ENCODE data around the gene STX2. TPM values are rescaled to one million over a fixed set of nuclear protein-coding genes. Genes with fewer than 3 reads are reported as not detected.

STX2 gene
- total RNA-seq, 2 experiments from 2014 or later, result 13.1 to 16.2 TPM

DNA sequence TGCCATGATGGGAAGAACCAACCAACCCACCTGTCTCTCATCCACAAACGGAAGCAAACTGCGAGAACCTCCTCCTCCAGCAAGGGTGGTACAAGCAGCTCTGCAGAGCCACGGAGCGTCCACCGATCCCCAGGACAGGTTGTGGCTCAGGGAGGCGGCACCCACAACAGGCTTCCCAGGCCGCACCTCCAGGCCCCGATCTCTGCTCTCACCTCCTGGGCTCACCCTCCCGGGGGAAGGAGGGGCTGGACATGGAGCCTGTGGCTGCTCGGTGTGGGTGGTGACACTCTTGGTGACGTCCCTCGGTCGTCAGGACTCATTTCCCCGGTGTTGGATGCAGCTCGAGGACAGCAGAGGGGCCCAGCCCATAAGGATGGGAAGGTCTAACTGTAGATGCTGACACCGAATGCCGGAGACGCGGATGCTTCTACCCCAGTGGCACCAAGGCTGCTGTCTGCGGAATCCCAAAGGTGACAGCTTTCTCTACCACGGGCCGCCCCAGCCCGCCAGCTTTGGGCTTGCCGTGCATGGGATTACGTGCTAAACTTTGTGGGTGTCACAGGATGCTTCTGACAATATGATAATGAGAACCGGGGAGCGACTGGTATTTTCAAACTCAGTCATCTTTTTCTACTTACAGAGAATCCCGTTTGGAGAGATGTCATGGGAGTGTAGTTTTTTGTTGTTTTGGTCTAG, 58.0 kb downstream of the STX2 start:
- ChIA-PET CTCF (no interaction called here), POLR2A (no interaction called here)
- Mint-ChIP-seq H3K36me3 (ENCODE audit: low read depth) (peaks cover 22% of the 10 kb centered on the region), H3K27ac (no peak overlapping the region), H3K4me3 (no peak overlapping the region), H3K27me3 (peaks cover 9% of the 10 kb centered on the region), H3K4me1 (peaks cover 6% of the 10 kb centered on the region), H3K9me3 (ENCODE audit: low read depth) (peaks cover 10% of the 10 kb centered on the region)
- DNase-seq, result no peak
- ATAC-seq, result no peak
- intact Hi-C loops (cut with DNase I, micrococcal nuclease), result no loop called here

DNA sequence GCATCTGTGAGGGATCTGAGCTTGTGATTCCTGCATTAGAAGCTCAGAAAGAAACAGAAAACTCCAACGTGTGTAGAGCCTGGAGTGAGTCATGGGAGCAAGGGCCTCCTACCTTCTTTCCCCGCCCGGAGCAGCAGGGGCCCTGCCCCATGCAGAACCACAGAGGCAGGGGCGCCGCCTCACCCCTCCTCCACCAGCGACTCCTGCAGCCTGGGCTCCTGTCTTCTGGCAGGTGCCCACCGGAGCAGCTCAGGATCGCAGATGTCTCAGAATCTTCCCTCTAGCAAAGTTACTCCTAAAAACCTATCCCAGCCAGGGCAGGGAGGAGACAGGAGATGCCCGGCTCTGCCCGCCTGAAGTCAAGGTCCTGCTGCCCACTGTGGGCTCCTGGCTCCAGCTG, 58.7 kb downstream of the STX2 start:
- no peak overlapping the region for H3K27ac Mint-ChIP-seq
- peaks cover 14% of the 10 kb centered on the region for H3K27me3 Mint-ChIP-seq
- ChIA-PET POLR2A (no interaction called here), CTCF (interaction anchor here (1.1 kb wide), 1 partner anchor 46 kb away, joined by 3 read pairs; no protein-coding TSS in a partner anchor)
- peaks cover 20% of the 10 kb centered on the region for H3K36me3 Mint-ChIP-seq (ENCODE audit: low read depth)
- H3K9me3 Mint-ChIP-seq (ENCODE audit: low read depth), result peaks cover 10% of the 10 kb centered on the region
- H3K4me3 Mint-ChIP-seq, result no peak overlapping the region
- DNase-seq, result no peak
- intact Hi-C loops (cut with DNase I, micrococcal nuclease), result no loop called here
- no peak for ATAC-seq
- H3K4me1 Mint-ChIP-seq, result peaks cover 13% of the 10 kb centered on the region

DNA sequence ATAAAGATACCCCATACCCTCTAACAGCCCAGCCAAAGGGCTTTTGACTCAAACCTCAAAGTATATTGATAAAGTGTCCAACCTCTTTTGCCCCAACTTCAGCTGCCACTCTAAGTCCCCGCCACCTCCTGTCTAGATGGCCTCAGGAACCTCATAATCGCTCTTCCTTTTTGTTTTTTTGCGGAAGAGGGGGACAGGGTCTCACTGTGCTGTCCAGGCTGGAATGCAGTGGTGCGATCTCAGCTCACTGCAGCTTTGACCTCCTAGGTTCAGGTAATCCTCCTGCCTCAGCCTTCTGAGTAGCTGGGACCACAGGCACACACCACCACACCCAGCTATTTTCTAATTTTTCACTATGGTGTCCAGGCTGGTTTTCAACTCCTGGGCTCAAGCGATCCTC, 60.3 kb downstream of the STX2 start:
- no peak overlapping the region for H3K4me3 Mint-ChIP-seq
- H3K36me3 Mint-ChIP-seq (ENCODE audit: low read depth), result peaks cover 7% of the 10 kb centered on the region
- H3K4me1 Mint-ChIP-seq, result peaks cover 13% of the 10 kb centered on the region
- no peak for ATAC-seq
- H3K9me3 Mint-ChIP-seq (ENCODE audit: low read depth), result peaks cover under 1% of the 10 kb centered on the region
- CTCF ChIA-PET, result interaction anchor here (1.4 kb wide), 1 partner anchor 41 kb away, joined by 3 read pairs; no protein-coding TSS in a partner anchor
- H3K27me3 Mint-ChIP-seq, result peaks cover 18% of the 10 kb centered on the region
- POLR2A ChIA-PET, result no interaction called here
- H3K27ac Mint-ChIP-seq, result no peak overlapping the region
- DNase-seq, result no peak
- intact Hi-C loops (cut with DNase I, micrococcal nuclease), result loop anchor here in 1 of 2 experiments (5.0 kb wide), 1 partner anchor 39 kb away; no protein-coding TSS in a partner anchor

DNA sequence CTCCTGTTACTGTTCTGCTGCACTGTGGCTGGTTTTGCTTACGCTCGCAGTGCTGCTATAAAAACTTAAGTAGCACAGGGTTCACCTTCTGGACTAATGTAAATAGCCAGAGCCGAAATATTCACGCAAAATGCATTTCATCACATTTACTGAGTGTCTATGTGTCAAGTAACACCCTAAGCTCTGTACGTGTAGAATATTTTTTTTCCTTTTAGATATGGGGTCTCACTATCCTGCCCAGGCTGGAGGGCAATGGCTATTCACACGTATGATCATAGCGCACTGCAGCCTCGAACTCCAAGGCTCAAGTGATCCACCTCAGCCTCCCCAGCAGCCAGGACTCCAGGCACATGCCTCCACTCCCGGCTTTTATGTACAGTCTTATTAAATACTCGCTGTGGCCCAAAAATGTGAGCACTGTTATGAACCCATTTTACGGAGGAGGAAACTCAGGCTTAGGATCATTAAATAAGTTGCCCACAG, 62.2 kb downstream of the STX2 start:
- intact Hi-C loops (cut with DNase I, micrococcal nuclease), result loop anchor here (1.0 to 5.0 kb wide), 3 partner anchors 20 to 42 kb away; no protein-coding TSS in a partner anchor
- peaks cover 13% of the 10 kb centered on the region for H3K4me1 Mint-ChIP-seq
- no peak overlapping the region for H3K27ac Mint-ChIP-seq
- H3K4me3 Mint-ChIP-seq, result no peak overlapping the region
- no peaks in the 10 kb centered on the region for H3K36me3 Mint-ChIP-seq (ENCODE audit: low read depth)
- ChIA-PET CTCF (interaction anchor here (0.6 to 2.1 kb wide), 4 partner anchors 11 to 333 kb away, joined by 3 to 6 read pairs (median 4); no protein-coding TSS in a partner anchor), POLR2A (no interaction called here)
- H3K9me3 Mint-ChIP-seq (ENCODE audit: low read depth), result no peaks in the 10 kb centered on the region
- ATAC-seq (no peak), DNase-seq (no peak)
- H3K27me3 Mint-ChIP-seq, result peaks cover 23% of the 10 kb centered on the region

DNA sequence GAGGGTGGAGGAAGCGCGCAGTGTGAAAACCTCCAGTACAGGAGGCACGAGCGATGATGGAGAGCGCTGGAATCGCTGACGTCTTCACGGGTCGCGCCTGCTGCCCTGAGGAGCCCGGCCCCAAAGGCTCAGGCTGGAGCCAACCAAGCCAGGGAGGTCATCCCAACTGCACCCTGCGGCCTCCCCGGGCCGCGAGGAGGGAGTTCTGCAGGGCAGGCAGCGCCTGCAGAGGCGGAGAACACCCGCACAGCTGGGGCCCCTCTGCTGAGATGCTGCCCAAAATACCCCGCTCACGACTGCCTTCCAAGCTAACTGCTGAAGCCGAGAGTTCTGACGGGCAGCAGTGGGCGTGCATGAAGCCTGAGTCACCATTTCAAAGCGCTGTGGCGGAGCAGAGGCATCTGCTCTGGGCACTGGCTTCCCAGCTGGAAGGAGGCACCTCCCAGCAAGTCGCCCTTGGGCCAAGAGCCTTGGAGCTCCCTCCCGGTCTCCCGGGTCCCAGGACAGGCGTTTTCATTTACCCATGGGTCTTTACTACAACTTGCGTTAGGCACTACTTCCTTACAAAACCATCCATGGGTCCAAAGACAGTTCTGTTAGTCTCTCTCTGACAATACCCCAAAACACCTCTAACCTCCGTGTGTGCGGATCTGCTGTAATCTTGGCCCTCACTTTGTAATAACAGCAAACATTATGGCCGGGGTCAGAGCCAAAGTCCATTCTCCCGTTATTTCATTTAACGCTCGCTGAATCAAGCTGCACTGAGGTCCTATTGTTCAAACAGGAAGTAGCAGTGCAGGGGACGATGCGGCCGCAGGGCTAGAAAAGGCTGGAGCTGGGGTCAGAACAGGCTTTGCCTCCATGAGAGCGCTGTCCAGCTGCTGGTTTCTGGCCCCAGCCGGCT, 62.8 kb downstream of the STX2 start:
- Mint-ChIP-seq H3K9me3 (ENCODE audit: low read depth) (no peaks in the 10 kb centered on the region), H3K4me3 (peak overlapping the region; percentile 50), H3K27ac (peak overlapping the region; percentile 38), H3K36me3 (ENCODE audit: low read depth) (no peaks in the 10 kb centered on the region), H3K27me3 (peaks cover 27% of the 10 kb centered on the region), H3K4me1 (peaks cover 13% of the 10 kb centered on the region)
- ATAC-seq, result peak; percentile 100
- DNase-seq, result peak; percentile 89
- ChIA-PET CTCF (interaction anchor here (0.9 to 2.1 kb wide), 5 partner anchors 10 to 1177 kb away, joined by 3 to 6 read pairs (median 4); no protein-coding TSS in a partner anchor), POLR2A (interaction anchor here (0.7 kb wide), 1 partner anchor 20 kb away, joined by 3 read pairs; no protein-coding TSS in a partner anchor)
- intact Hi-C loops (cut with DNase I, micrococcal nuclease), result loop anchor here (1.0 to 5.0 kb wide), 3 partner anchors 21 to 43 kb away; no protein-coding TSS in a partner anchor

DNA sequence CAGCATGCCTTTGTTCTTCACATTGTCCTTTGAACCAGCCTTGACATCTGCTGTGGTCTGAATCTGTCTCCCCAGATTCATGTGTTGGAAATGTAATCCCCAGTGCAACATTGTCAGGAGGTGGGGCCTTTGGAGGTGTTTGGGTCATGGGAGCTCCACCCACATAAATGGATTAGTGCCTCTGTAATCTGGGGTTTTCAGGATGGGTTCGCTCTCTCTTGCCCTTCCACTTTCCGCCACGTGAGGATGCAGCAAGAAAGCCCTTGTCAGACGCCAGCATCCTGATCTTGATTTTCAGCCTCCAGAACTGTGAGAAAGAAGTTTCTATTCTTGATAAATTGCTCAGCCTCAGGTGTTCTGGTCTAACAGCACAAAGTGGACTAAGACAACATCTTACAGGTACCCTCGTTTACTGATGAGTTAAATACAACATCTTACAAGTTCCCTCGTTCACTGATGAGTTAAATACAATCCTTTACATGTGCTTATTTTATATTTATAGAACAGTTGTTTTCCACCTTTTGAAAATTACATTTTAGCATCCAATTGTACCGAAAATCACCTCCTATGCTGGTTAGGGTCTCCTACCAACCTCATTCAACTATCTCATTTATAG, 68.5 kb downstream of the STX2 start:
- H3K9me3 Mint-ChIP-seq (ENCODE audit: low read depth), result no peaks in the 10 kb centered on the region
- peaks cover 2% of the 10 kb centered on the region for H3K4me1 Mint-ChIP-seq
- ChIA-PET POLR2A (no interaction called here), CTCF (no interaction called here)
- H3K4me3 Mint-ChIP-seq, result no peak overlapping the region
- DNase-seq (no peak), ATAC-seq (no peak)
- peaks cover 20% of the 10 kb centered on the region for H3K27me3 Mint-ChIP-seq
- H3K27ac Mint-ChIP-seq, result no peak overlapping the region
- intact Hi-C loops (cut with DNase I, micrococcal nuclease), result no loop called here
- H3K36me3 Mint-ChIP-seq (ENCODE audit: low read depth), result no peaks in the 10 kb centered on the region

DNA sequence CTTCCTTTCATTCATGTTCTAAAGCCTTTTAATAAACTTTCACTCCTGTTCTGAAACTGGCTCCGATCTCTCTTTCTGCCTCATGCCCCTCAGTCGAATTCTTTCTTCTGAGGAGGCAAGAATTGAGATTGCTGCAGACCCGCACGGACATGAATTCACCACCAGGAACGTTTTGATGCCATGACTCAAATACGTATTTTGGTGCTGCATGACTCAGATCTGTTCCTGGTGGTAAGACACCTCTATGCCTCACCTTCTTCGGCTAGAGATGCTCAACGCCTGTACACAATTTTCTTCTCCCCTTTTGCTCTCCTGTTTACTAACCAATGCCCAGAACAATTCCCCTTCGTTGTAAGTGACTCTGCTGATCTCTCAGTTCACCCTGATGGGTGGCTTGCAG, 70.9 kb downstream of the STX2 start:
- Mint-ChIP-seq H3K4me3 (no peak overlapping the region), H3K27ac (no peak overlapping the region), H3K36me3 (ENCODE audit: low read depth) (no peaks in the 10 kb centered on the region), H3K9me3 (ENCODE audit: low read depth) (no peaks in the 10 kb centered on the region), H3K4me1 (no peaks in the 10 kb centered on the region), H3K27me3 (peaks cover 14% of the 10 kb centered on the region)
- POLR2A ChIA-PET, result no interaction called here
- intact Hi-C loops (cut with DNase I, micrococcal nuclease), result no loop called here
- peak; percentile 42 for ATAC-seq
- CTCF ChIA-PET, result interaction anchor here (0.6 kb wide), 1 partner anchor 1002 kb away, joined by 3 read pairs; no protein-coding TSS in a partner anchor
- DNase-seq, result peak; percentile 27

DNA sequence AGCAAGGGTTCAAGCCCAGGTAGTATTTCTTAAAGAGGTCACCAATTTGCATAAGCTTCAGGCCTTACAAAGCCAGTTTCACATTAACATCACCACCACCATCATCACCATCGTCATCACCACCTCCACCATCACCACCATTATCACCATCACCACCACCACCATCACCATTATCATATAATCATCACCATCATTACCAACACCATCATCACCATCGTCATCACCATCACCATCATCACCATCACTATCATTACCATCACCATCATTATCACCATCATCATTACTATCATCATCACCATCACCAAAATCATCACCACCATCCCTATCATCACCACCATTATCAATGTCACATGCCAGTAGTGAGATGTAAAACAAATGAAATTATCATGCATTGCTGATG, 72.6 kb downstream of the STX2 start:
- H3K27ac Mint-ChIP-seq, result no peak overlapping the region
- ATAC-seq (no peak), DNase-seq (no peak)
- no peaks in the 10 kb centered on the region for H3K36me3 Mint-ChIP-seq (ENCODE audit: low read depth)
- H3K4me3 Mint-ChIP-seq, result no peak overlapping the region
- no peaks in the 10 kb centered on the region for H3K9me3 Mint-ChIP-seq (ENCODE audit: low read depth)
- ChIA-PET POLR2A (no interaction called here), CTCF (interaction anchor here (1.0 kb wide), 2 partner anchors 10 to 51 kb away, joined by 5 read pairs; no protein-coding TSS in a partner anchor)
- H3K27me3 Mint-ChIP-seq, result peaks cover 10% of the 10 kb centered on the region
- H3K4me1 Mint-ChIP-seq, result peaks cover 4% of the 10 kb centered on the region
- intact Hi-C loops (cut with DNase I, micrococcal nuclease), result no loop called here

DNA sequence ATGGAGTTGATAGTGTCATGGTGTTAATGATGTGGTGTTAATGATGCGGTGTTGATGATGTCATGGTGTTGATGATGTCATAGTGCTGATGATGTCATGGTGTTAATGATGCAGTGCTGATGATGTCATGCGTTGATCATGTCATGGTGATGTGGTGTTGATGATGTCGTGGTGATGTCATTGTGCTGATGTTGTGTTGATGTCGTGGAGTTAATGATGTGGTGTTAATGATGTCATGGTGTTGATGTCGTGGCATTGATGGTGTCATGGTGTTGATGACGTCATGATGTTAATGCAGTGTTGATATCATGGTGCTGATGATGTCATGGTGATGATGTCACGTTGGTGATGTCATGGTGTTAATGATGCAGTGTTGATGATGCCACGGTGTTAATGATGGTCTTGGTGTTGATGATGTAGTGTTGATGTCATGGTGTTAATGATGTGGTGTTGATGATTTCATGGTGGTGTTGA, 73.8 kb downstream of the STX2 start:
- POLR2A ChIA-PET, result no interaction called here
- H3K27me3 Mint-ChIP-seq, result peaks cover 13% of the 10 kb centered on the region
- H3K9me3 Mint-ChIP-seq (ENCODE audit: low read depth), result no peaks in the 10 kb centered on the region
- CTCF ChIA-PET, result interaction anchor here (1.0 kb wide), 1 partner anchor 11 kb away, joined by 5 read pairs; no protein-coding TSS in a partner anchor
- H3K27ac Mint-ChIP-seq, result no peak overlapping the region
- peaks cover 4% of the 10 kb centered on the region for H3K4me1 Mint-ChIP-seq
- H3K4me3 Mint-ChIP-seq, result no peak overlapping the region
- no peaks in the 10 kb centered on the region for H3K36me3 Mint-ChIP-seq (ENCODE audit: low read depth)
- DNase-seq, result peak; percentile 45
- ATAC-seq, result peak; percentile 12
- intact Hi-C loops (cut with DNase I, micrococcal nuclease), result loop anchor here in 1 of 2 experiments (1.0 kb wide), 1 partner anchor 32 kb away; no protein-coding TSS in a partner anchor

DNA sequence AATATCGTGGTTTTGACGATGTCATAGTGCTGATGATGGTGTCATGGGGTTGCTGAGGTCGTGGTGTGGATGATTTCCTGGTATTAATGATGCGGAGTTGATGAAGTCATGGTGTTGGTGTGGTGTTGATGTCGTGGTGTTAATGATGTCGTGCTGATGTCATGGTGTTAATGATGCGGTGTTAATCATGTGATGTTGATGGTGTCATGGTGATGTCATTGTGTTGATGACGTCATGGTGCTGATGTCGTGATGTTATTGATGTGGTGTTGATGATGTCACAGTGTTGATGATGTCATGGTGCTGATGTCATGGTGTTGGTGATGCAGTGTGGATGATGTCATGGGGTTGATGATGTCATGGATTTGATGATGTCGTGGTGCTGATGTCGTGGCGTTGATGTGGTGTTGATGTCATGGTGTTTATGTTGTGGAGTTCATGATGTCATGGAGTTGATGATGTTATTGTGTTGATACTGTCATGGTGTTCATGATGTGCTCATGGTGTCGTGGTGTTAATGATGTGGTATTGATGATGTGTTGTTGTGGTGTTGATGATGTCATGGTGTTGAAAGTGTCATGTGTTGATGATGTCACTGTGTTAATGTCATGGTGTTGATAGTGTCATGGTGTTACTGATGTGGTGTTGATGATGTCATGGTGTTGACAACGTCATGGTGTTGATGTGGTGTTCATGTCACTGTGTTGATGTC, 74.4 kb downstream of the STX2 start:
- no peaks in the 10 kb centered on the region for H3K9me3 Mint-ChIP-seq (ENCODE audit: low read depth)
- POLR2A ChIA-PET, result no interaction called here
- intact Hi-C loops (cut with DNase I, micrococcal nuclease), result loop anchor here (1.0 to 5.0 kb wide), 5 partner anchors 33 to 328 kb away; partner anchors contain the start of gene RAN (in 1 of the 2)
- CTCF ChIA-PET, result no interaction called here
- peaks cover 13% of the 10 kb centered on the region for H3K27me3 Mint-ChIP-seq
- H3K4me3 Mint-ChIP-seq, result no peak overlapping the region
- peaks cover 4% of the 10 kb centered on the region for H3K4me1 Mint-ChIP-seq
- no peaks in the 10 kb centered on the region for H3K36me3 Mint-ChIP-seq (ENCODE audit: low read depth)
- ATAC-seq (peak; percentile 28), DNase-seq (peak; percentile 83)
- no peak overlapping the region for H3K27ac Mint-ChIP-seq
